ENCODE measurements around the gene GRIN3B. TPM values are rescaled to one million over a fixed set of nuclear protein-coding genes. Genes with fewer than 3 reads are reported as not detected.

The GRIN3B gene
- total RNA-seq, 4 donors from 2014 or later = not detected

GRCh38 chr19:991174-991931 is 8.9 kb upstream of the GRIN3B start:
- Histone ChIP-seq H3K27ac (peak overlapping the region in 1 of 4 donors; percentile 7), H3K36me3 (peaks cover 0 to 85% of the 10 kb centered on the region in 2 donors)

GRCh38 chr19:991932-992669 is 8.1 kb upstream of the GRIN3B start:
- Histone ChIP-seq H3K27me3 (peaks cover 36% of the 10 kb centered on the region), H3K4me1 (peaks cover 0 to 27% (median 7%) of the 10 kb centered on the region in 3 donors), H3K4me3 (no peak overlapping the region), H3K9me3 (no peaks in the 10 kb centered on the region), H3K27ac (no peak overlapping the region), H3K36me3 (peaks cover 0 to 78% of the 10 kb centered on the region in 2 donors)
- no peak for TF ChIP-seq POLR2A (IDR thresholded peaks at IDR 0.05)
- no peak for TF ChIP-seq CTCF (IDR thresholded peaks at IDR 0.05)
- TF ChIP-seq EP300 (IDR thresholded peaks at IDR 0.05) = no peak
- WGBS, 2 donors (ENCODE audit: low coverage in 1 of 2) = 78% methylated on average over 8 of the region's 42 CpGs; no CpG with 5 or more reads in 1 of the 2 donors
- no peak for ATAC-seq

More at GRCh38 chr19:991174-991931, 8.9 kb upstream of the GRIN3B start:
- TF ChIP-seq POLR2AphosphoS5 (IDR thresholded peaks at IDR 0.05) = no peak
- TF ChIP-seq EP300 (IDR thresholded peaks at IDR 0.05) = no peak
- TF ChIP-seq POLR2A (IDR thresholded peaks at IDR 0.05) = no peak
- TF ChIP-seq CTCF (IDR thresholded peaks at IDR 0.05) = no peak
- no peak for ATAC-seq
- peaks cover 28% of the 10 kb centered on the region for H3K27me3 ChIP-seq
- no peak overlapping the region for H3K4me3 ChIP-seq
- no peaks in the 10 kb centered on the region for H3K9me3 ChIP-seq
- H3K4me1 ChIP-seq = peaks cover 0 to 22% (median 6%) of the 10 kb centered on the region in 3 donors
- WGBS, 2 donors (ENCODE audit: low coverage in 1 of 2) = no CpG with 5 or more reads among the region's 47 CpGs

GRCh38 chr19:992670-993055 is 7.6 kb upstream of the GRIN3B start:
- TF ChIP-seq CTCF (IDR thresholded peaks at IDR 0.05) (no peak), EP300 (IDR thresholded peaks at IDR 0.05) (no peak), POLR2A (IDR thresholded peaks at IDR 0.05) (no peak), POLR2AphosphoS5 (IDR thresholded peaks at IDR 0.05) (no peak)
- H3K27me3 ChIP-seq = peaks cover 41% of the 10 kb centered on the region
- WGBS, 2 donors (ENCODE audit: low coverage in 1 of 2) = 85 to 92% methylated on average over 5 to 6 of the region's 13 CpGs
- H3K4me1 ChIP-seq = peaks cover 0 to 27% (median 7%) of the 10 kb centered on the region in 3 donors
- no peaks in the 10 kb centered on the region for H3K9me3 ChIP-seq
- H3K27ac ChIP-seq = no peak overlapping the region
- no peak overlapping the region for H3K4me3 ChIP-seq
- ATAC-seq = no peak
- H3K36me3 ChIP-seq = peaks cover 0 to 72% of the 10 kb centered on the region in 2 donors

GRCh38 chr19:993361-993830 is 6.8 kb upstream of the GRIN3B start:
- peaks cover 49% of the 10 kb centered on the region for H3K27me3 ChIP-seq
- no CpG with 5 or more reads among the region's 17 CpGs for WGBS, 2 donors (ENCODE audit: low coverage in 1 of 2)

More at GRCh38 chr19:993361-993830, 6.8 kb upstream of the GRIN3B start:
- no peak for TF ChIP-seq EP300 (IDR thresholded peaks at IDR 0.05)
- no peak for TF ChIP-seq POLR2AphosphoS5 (IDR thresholded peaks at IDR 0.05)
- TF ChIP-seq POLR2A (IDR thresholded peaks at IDR 0.05) = no peak
- no peak for TF ChIP-seq CTCF (IDR thresholded peaks at IDR 0.05)
- peaks cover 0 to 27% (median 7%) of the 10 kb centered on the region in 3 donors for H3K4me1 ChIP-seq
- no peak overlapping the region for H3K4me3 ChIP-seq
- ATAC-seq = no peak
- H3K27ac ChIP-seq = no peak overlapping the region
- H3K9me3 ChIP-seq = no peaks in the 10 kb centered on the region
- H3K36me3 ChIP-seq = peaks cover 0 to 69% of the 10 kb centered on the region in 2 donors
